HPDE6-E6E7 (cell line): ENCODE measurements around the gene CIT.

Experiments used
- DNase-seq: peaks from one replicate; pipeline ENCODE4 v3.0.0; 2011; ENCODE audit warnings: missing footprints; ENCODE audit errors: extremely low spot score

Gene CIT

GRCh38 chr12:119859241-119859640 lies 17.9 kb downstream of the CIT start:
- no peak for DNase-seq

GRCh38 chr12:119857041-119857591 lies 20.0 kb downstream of the CIT start:
- no peak for DNase-seq

- DNase-seq = no peak
These were observed 26.8 kb downstream of the CIT start for GRCh38 chr12:119850330-119850729.

GRCh38 chr12:119843100-119843499 lies 34.0 kb downstream of the CIT start:
- no peak for DNase-seq

- no peak for DNase-seq
These were observed 34.7 kb downstream of the CIT start for GRCh38 chr12:119842380-119842779.

GRCh38 chr12:119841433-119842210 lies 35.5 kb downstream of the CIT start:
- no peak for DNase-seq

GRCh38 chr12:119840582-119840981 lies 36.5 kb downstream of the CIT start:
- no peak for DNase-seq

- no peak for DNase-seq
These were observed 37.0 kb downstream of the CIT start for GRCh38 chr12:119840168-119840567.

- no peak for DNase-seq
These were observed 38.1 kb downstream of the CIT start for GRCh38 chr12:119838826-119839600.

GRCh38 chr12:119836781-119837180 lies 40.3 kb downstream of the CIT start:
- DNase-seq = no peak

GRCh38 chr12:119835068-119835467 lies 42.1 kb downstream of the CIT start:
- DNase-seq = peak; percentile 5

- no peak for DNase-seq
These were observed 47.7 kb downstream of the CIT start for GRCh38 chr12:119829439-119829838.

- no peak for DNase-seq
These were observed 48.8 kb downstream of the CIT start for GRCh38 chr12:119828300-119828699.

- DNase-seq = no peak
These were observed 49.4 kb downstream of the CIT start for GRCh38 chr12:119827760-119828159.

GRCh38 chr12:119826661-119827445 lies 50.3 kb downstream of the CIT start:
- DNase-seq = no peak

GRCh38 chr12:119825262-119825661 lies 51.9 kb downstream of the CIT start:
- DNase-seq = no peak

GRCh38 chr12:119822046-119822445 lies 55.1 kb downstream of the CIT start:
- no peak for DNase-seq

GRCh38 chr12:119819322-119819721 lies 57.8 kb downstream of the CIT start:
- no peak for DNase-seq

GRCh38 chr12:119817546-119818343 lies 59.4 kb downstream of the CIT start:
- DNase-seq = no peak

- no peak for DNase-seq
These were observed 68.1 kb downstream of the CIT start for GRCh38 chr12:119809023-119809422.

- no peak for DNase-seq
These were observed 68.7 kb downstream of the CIT start for GRCh38 chr12:119808441-119808840.
